Trophoblast cell (in vitro differentiated cells and primary cell): ENCODE measurements around the gene CUEDC1.

Experiments used
- DNase-seq, 2 donors: peaks; one replicate each; pipeline ENCODE4 v3.0.0-alpha.2; 2016
- H2AFZ ChIP-seq: 2 replicates; pipeline ENCODE4 v1.6.1; 2013; ENCODE audit warnings: low read length, moderate library complexity, mild to moderate bottlenecking; ENCODE audit not compliant: insufficient read depth, poor library complexity
- H2AK5ac ChIP-seq: 2 replicates; pipeline ENCODE4 v1.6.1; 2013; ENCODE audit warnings: mild to moderate bottlenecking, low read length
- H2BK120ac ChIP-seq: 2 replicates; pipeline ENCODE4 v1.6.1; 2013; ENCODE audit warnings: low read length, mild to moderate bottlenecking, moderate library complexity; ENCODE audit not compliant: insufficient read depth, poor library complexity
- H2BK12ac ChIP-seq: 2 replicates; pipeline ENCODE4 v1.6.1; 2013; ENCODE audit warnings: mild to moderate bottlenecking, low read length, moderate library complexity
- H2BK5ac ChIP-seq: 2 replicates; pipeline ENCODE4 v1.6.1; 2013; ENCODE audit warnings: low read length, low read depth, moderate library complexity, mild to moderate bottlenecking; ENCODE audit not compliant: poor library complexity
- H3K14ac ChIP-seq: 2 replicates; pipeline ENCODE4 v1.6.1; 2013; ENCODE audit warnings: mild to moderate bottlenecking, low read length
- H3K18ac ChIP-seq: 2 replicates; pipeline ENCODE4 v1.6.1; 2013; ENCODE audit warnings: mild to moderate bottlenecking, low read length
- H3K23ac ChIP-seq: 2 replicates; pipeline ENCODE4 v1.6.1; 2013; ENCODE audit warnings: low read length
- H3K27ac ChIP-seq: 2 replicates; pipeline ENCODE4 v1.5.1; 2013; ENCODE audit warnings: low read depth, mild to moderate bottlenecking, inconsistent platforms, low read length, moderate library complexity
- H3K27me3 ChIP-seq: 2 replicates; pipeline ENCODE4 v1.6.1; 2013; ENCODE audit warnings: inconsistent platforms, mild to moderate bottlenecking, low read length, moderate library complexity; ENCODE audit not compliant: insufficient read depth
- H3K36me3 ChIP-seq, 2 experiments: 1 replicate in 1 of 2; 2 replicates in 1 of 2; pipeline ENCODE4 v1.6.1; 2013; ENCODE audit warnings: low read length in 2 of 2, mild to moderate bottlenecking in 2 of 2, moderate library complexity in 1 of 2; ENCODE audit not compliant: insufficient read depth in 2 of 2, control insufficient read depth in 1 of 2
- H3K4ac ChIP-seq: 2 replicates; pipeline ENCODE4 v1.6.1; 2013; ENCODE audit warnings: low read depth, mild to moderate bottlenecking, low read length, moderate library complexity
- H3K4me1 ChIP-seq, 2 experiments: 1 replicate in 1 of 2; 2 replicates in 1 of 2; pipeline ENCODE4 v1.6.1; 2013; ENCODE audit warnings: low read length in 2 of 2, mild to moderate bottlenecking in 2 of 2, moderate library complexity in 1 of 2; ENCODE audit not compliant: insufficient read depth in 2 of 2, control insufficient read depth in 1 of 2
- H3K4me2 ChIP-seq: 2 replicates; pipeline ENCODE4 v1.6.1; 2013; ENCODE audit warnings: inconsistent platforms, mild to moderate bottlenecking, low read length, moderate library complexity
- H3K4me3 ChIP-seq: 2 replicates; pipeline ENCODE4 v1.5.1; 2013; ENCODE audit warnings: mild to moderate bottlenecking, low read depth, low read length, inconsistent platforms
- H3K79me1 ChIP-seq: one replicate; pipeline ENCODE4 v1.6.1; 2013; ENCODE audit warnings: low read length
- H3K79me2 ChIP-seq: 2 replicates; pipeline ENCODE4 v1.6.1; 2013; ENCODE audit warnings: low read length, mild to moderate bottlenecking; ENCODE audit not compliant: control insufficient read depth, insufficient read depth, poor library complexity
- H3K9ac ChIP-seq: 2 replicates; pipeline ENCODE4 v1.6.1; 2013; ENCODE audit warnings: mild to moderate bottlenecking, low read length
- H3K9me3 ChIP-seq: 2 replicates; pipeline ENCODE4 v1.6.1; 2013; ENCODE audit warnings: low read depth, mild to moderate bottlenecking, control low read depth, inconsistent platforms, low read length; ENCODE audit not compliant: insufficient read depth
- H4K12ac ChIP-seq: 2 replicates; pipeline ENCODE4 v1.6.1; 2013; ENCODE audit warnings: low read depth, mild to moderate bottlenecking, low read length, moderate library complexity
- H4K8ac ChIP-seq: 2 replicates; pipeline ENCODE4 v1.6.1; 2013; ENCODE audit warnings: low read depth, mild to moderate bottlenecking, low read length, moderate library complexity
- H4K91ac ChIP-seq: one replicate; pipeline ENCODE4 v1.6.1; 2013; ENCODE audit warnings: low read depth, mild to moderate bottlenecking, low read length, moderate library complexity
- WGBS: extraction: QIAGEN DNeasy Blood & Tissue Kit; methylation state at CpG from one replicate; pipeline ENCODE4 v1.1.7; 2013; ENCODE audit warnings: missing lambda C conversion rate; ENCODE audit not compliant: insufficient read length, insufficient coverage; ENCODE audit errors: extremely low coverage; 5-methylcytosine and 5-hydroxymethylcytosine counted together

Gene CUEDC1

DNA sequence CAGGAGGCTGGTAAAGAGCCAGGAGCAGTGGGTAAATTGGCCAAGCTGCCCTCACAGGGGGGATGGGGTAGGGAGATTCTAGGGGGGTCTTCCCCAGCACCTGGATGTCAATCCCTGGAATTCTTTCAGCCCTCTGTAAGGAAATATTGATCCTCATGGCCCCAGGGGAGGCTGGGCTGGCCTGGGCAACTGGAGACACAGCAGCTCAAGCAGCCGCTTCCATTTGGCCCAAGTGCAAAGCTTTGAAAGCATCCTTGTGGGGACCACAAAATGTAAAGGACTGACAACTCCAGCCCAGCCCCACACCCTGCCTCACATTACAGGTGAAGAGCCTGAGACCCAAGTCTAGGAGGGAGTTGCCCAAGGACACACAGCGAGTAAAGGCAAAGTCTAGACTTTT, 66.0 kb downstream of the CUEDC1 start:
- Histone ChIP-seq H3K9me3 (no peaks in the 10 kb centered on the region), H2BK120ac (no peak overlapping the region), H3K36me3 (peaks cover 7 to 8% of the 10 kb centered on the region in 2 experiments), H3K79me2 (no peaks in the 10 kb centered on the region), H4K12ac (no peak overlapping the region), H2AFZ (no peak overlapping the region), H3K79me1 (peaks cover 14% of the 10 kb centered on the region), H3K18ac (no peak overlapping the region), H2AK5ac (no peak overlapping the region), H4K91ac (no peak overlapping the region), H3K27ac (no peak overlapping the region), H3K4me2 (no peak overlapping the region), H2BK5ac (no peak overlapping the region), H3K4me1 (peaks cover 19% of the 10 kb centered on the region in 2 experiments), H3K9ac (no peak overlapping the region), H3K4me3 (no peak overlapping the region), H3K4ac (no peak overlapping the region), H3K27me3 (no peaks in the 10 kb centered on the region), H4K8ac (no peak overlapping the region), H2BK12ac (no peak overlapping the region), H3K23ac (no peak overlapping the region), H3K14ac (no peak overlapping the region)
- no peak for DNase-seq
- WGBS = no CpG with 5 or more reads among the region's 2 CpGs

DNA sequence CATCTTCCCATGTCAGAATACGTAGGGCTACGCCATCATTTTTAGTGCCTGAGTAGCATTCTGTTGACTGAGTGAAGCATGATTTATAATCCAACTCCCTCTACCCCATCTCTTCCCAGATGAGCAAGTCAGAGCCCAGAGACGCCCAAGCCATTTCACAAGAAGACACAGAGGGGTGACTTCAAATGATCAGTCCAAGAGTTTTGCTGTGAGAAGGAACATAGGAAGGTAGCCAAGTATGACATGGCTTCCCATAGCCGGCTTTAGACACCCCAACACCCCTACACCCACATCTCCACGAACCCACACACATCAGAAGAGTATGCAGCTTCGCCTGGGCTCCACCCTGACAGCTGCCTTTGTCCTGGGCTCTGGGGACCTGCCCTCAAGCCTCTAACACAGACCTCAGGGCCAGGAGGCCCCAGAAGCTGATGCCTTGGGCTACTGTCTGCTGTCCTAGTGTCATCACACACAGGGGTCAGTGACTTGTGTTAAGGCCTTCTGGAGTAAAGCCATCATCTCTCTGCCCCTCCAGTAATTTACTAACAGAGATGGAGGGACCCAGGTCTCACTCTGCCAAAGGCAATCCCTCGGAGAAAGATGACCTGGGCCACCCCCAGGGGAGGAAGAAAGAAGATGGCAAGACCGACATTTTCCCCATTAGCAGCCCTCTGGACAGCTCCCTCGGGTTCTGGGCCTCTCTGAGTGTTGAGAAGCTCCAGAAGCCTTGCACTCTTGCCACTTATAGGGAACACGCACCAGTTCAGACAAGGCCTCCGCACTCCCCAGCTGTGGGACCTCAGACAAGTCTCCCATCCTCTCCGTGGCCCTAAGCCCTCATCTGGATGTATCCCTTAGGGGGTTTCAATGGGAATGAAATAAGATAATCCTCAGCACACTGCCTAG, 66.6 kb downstream of the CUEDC1 start:
- H3K4ac ChIP-seq = no peak overlapping the region
- H2AK5ac ChIP-seq = no peak overlapping the region
- H3K27ac ChIP-seq = no peak overlapping the region
- no peak overlapping the region for H3K14ac ChIP-seq
- no peak overlapping the region for H3K23ac ChIP-seq
- no peaks in the 10 kb centered on the region for H3K27me3 ChIP-seq
- no CpG with 5 or more reads among the region's 12 CpGs for WGBS
- no peak for DNase-seq
- no peak overlapping the region for H4K8ac ChIP-seq
- no peak overlapping the region for H3K9ac ChIP-seq
- no peak overlapping the region for H4K12ac ChIP-seq
- no peak overlapping the region for H2AFZ ChIP-seq
- no peak overlapping the region for H3K18ac ChIP-seq
- no peaks in the 10 kb centered on the region for H3K9me3 ChIP-seq
- peaks cover 11% of the 10 kb centered on the region for H3K79me1 ChIP-seq
- no peak overlapping the region for H3K4me3 ChIP-seq
- H2BK120ac ChIP-seq = no peak overlapping the region
- H3K4me1 ChIP-seq = peaks cover 18% of the 10 kb centered on the region in 2 experiments
- no peak overlapping the region for H3K4me2 ChIP-seq
- H3K36me3 ChIP-seq = peaks cover 8 to 11% of the 10 kb centered on the region in 2 experiments
- no peaks in the 10 kb centered on the region for H3K79me2 ChIP-seq
- H4K91ac ChIP-seq = no peak overlapping the region
- no peak overlapping the region for H2BK5ac ChIP-seq
- no peak overlapping the region for H2BK12ac ChIP-seq

DNA sequence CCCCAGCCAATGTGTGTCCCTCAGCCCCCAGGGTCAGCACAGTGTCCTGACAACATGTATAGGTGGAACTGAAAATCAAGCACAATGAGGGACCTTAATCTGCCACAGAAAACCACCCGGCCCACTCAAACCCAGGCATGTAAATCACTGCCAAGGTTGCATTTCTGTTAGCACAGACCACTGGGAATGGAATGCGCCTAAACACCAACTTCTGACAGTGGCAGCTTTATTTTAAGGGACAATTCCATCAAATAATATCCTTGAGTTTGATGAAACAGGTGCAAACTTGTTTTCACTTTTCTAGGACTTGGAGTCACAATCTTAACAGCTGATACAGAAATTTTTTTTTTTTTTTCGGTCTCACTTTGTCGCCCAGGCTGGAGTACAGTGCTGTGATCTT, 68.1 kb downstream of the CUEDC1 start:
- WGBS = no CpG with 5 or more reads among the region's 4 CpGs
- Histone ChIP-seq H4K91ac (no peak overlapping the region), H3K9me3 (no peaks in the 10 kb centered on the region), H3K14ac (no peak overlapping the region), H2AK5ac (no peak overlapping the region), H2BK5ac (no peak overlapping the region), H3K4me3 (no peak overlapping the region), H3K27me3 (no peaks in the 10 kb centered on the region), H4K8ac (no peak overlapping the region), H3K18ac (no peak overlapping the region), H3K9ac (no peak overlapping the region), H3K23ac (no peak overlapping the region), H2BK120ac (no peak overlapping the region), H2AFZ (no peak overlapping the region), H3K27ac (no peak overlapping the region), H3K4me2 (no peak overlapping the region), H3K79me1 (peaks cover 1% of the 10 kb centered on the region), H4K12ac (no peak overlapping the region), H2BK12ac (no peak overlapping the region), H3K36me3 (peaks cover 8 to 13% of the 10 kb centered on the region in 2 experiments), H3K4me1 (peaks cover 5 to 7% of the 10 kb centered on the region in 2 experiments), H3K4ac (no peak overlapping the region), H3K79me2 (no peaks in the 10 kb centered on the region)
- no peak for DNase-seq

DNA sequence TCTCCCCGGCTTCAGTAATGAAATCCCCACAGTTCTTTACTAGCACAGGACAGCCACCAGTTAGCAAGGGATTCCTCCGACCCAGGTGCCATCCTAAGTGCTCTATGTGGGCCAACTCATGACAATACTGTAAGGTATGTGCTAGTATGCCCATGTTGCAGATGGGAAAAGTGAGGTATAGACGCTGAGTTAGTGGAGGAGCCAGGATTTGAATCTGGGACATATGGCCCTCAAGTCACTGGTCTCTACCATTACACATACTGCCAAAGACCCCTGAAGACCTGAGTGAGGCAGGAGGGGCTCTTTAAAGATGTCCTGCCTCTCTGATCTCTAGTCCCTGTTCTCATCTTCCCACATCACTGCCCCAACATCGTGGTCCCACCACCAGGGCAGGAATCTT, 69.2 kb downstream of the CUEDC1 start:
- no peak overlapping the region for H4K8ac ChIP-seq
- H3K4ac ChIP-seq = no peak overlapping the region
- H2BK12ac ChIP-seq = no peak overlapping the region
- H2AK5ac ChIP-seq = no peak overlapping the region
- H2BK120ac ChIP-seq = no peak overlapping the region
- peaks cover 7% of the 10 kb centered on the region for H3K79me1 ChIP-seq
- WGBS = no CpG with 5 or more reads among the region's 4 CpGs
- H3K4me2 ChIP-seq = no peak overlapping the region
- H4K91ac ChIP-seq = no peak overlapping the region
- no peak overlapping the region for H2AFZ ChIP-seq
- no peaks in the 10 kb centered on the region for H3K79me2 ChIP-seq
- H4K12ac ChIP-seq = no peak overlapping the region
- peaks cover 8 to 13% of the 10 kb centered on the region in 2 experiments for H3K36me3 ChIP-seq
- H2BK5ac ChIP-seq = no peak overlapping the region
- no peak overlapping the region for H3K9ac ChIP-seq
- H3K23ac ChIP-seq = no peak overlapping the region
- no peak overlapping the region for H3K14ac ChIP-seq
- no peaks in the 10 kb centered on the region for H3K9me3 ChIP-seq
- DNase-seq = no peak
- no peak overlapping the region for H3K4me3 ChIP-seq
- no peak overlapping the region for H3K18ac ChIP-seq
- no peak overlapping the region for H3K27ac ChIP-seq
- no peaks in the 10 kb centered on the region for H3K27me3 ChIP-seq
- H3K4me1 ChIP-seq = peaks cover 12 to 14% of the 10 kb centered on the region in 2 experiments
